Endothelial cell of umbilical vein (primary cell): ENCODE data around the gene IFNA4. TPM values are rescaled to one million over a fixed set of nuclear protein-coding genes. Genes with fewer than 3 reads are reported as not detected.

Experiments
- BruUV-seq: library from RNA; stranded (reverse); fragments of 400-500 nt; replicated peaks from 2 replicates; lab custom pipeline; 2021; lab: Mats Ljungman, UMichigan
- CTCF ChIA-PET: fragments of 300-600, 350-600 bp; sonication (Branson Sonifier 250); formaldehyde crosslinking; loops from one replicate; lab custom pipeline; 2021; ENCODE audit warnings: antibody characterized with exemption, inconsistent platforms; lab: Charles Lee
- POLR2A ChIA-PET: fragments of 300-600, 350-600 bp; sonication (Branson Sonifier 250); formaldehyde crosslinking; loops from one replicate; lab custom pipeline; 2021; ENCODE audit warnings: antibody characterized with exemption, inconsistent platforms; lab: Charles Lee
- DNase-seq: peaks from one replicate; pipeline ENCODE4 v3.0.0-alpha.2; 2011; ENCODE audit warnings: low read depth, low spot score
- FAIRE-seq: peaks from 2 replicates; lab custom pipeline; 2011; peaks lifted over from hg19 to GRCh38; lab: Jason Lieb, UNC
- H2AFZ ChIP-seq: 2 replicates; pipeline ENCODE4 v1.6.0; 2012; ENCODE audit warnings: low read depth, low read length, control low read depth, inconsistent platforms
- H3K27ac ChIP-seq: 2 replicates; pipeline ENCODE4 v1.5.1; 2011; ENCODE audit warnings: low read depth, mild to moderate bottlenecking, control low read depth, low read length, moderate library complexity; ENCODE audit not compliant: insufficient read depth
- H3K27me3 ChIP-seq, 2 experiments: 2 replicates each; pipeline versions ENCODE4 v1.6.0 to v1.6.1; 2011; ENCODE audit warnings: low read length in 2 of 2, mixed read lengths in 1 of 2; ENCODE audit not compliant: control insufficient read depth in 2 of 2, insufficient read depth in 2 of 2
- H3K36me3 ChIP-seq, 2 experiments: 2 replicates in 1 of 2; 3 replicates in 1 of 2; pipeline ENCODE4 v1.5.1; 2011; ENCODE audit warnings: low read length in 2 of 2, mild to moderate bottlenecking in 1 of 2, moderate library complexity in 1 of 2; ENCODE audit not compliant: control insufficient read depth in 2 of 2, insufficient read depth in 2 of 2; ENCODE audit errors: extremely low read depth in 1 of 2
- H3K4me1 ChIP-seq: 3 replicates; pipeline ENCODE4 v1.5.1; 2011; ENCODE audit warnings: mild to moderate bottlenecking, low read length; ENCODE audit not compliant: control insufficient read depth, insufficient read depth; ENCODE audit errors: extremely low read depth
- H3K4me2 ChIP-seq: 2 replicates; pipeline ENCODE4 v1.6.1; 2011; ENCODE audit warnings: low read length, control low read depth, mixed read lengths; ENCODE audit not compliant: insufficient read depth
- H3K4me3 ChIP-seq, 3 experiments: fragments of 200-600 bp in 1 of 3; sonication (generic), shearing (Covaris generic) in 1 of 3; replicated peaks in 1 of 3; 2 replicates each; pipeline ENCODE4 v1.5.1; 2011 to 2016; ENCODE audit warnings: control low read depth in 3 of 3, low read length in 3 of 3, mild to moderate bottlenecking in 2 of 3, inconsistent platforms in 1 of 3, low read depth in 1 of 3, moderate library complexity in 1 of 3; ENCODE audit not compliant: insufficient read depth in 1 of 3
- H3K79me2 ChIP-seq: 2 replicates; pipeline ENCODE4 v1.6.0; 2012; ENCODE audit warnings: low read length, inconsistent platforms; ENCODE audit not compliant: control insufficient read depth, insufficient read depth
- H3K9ac ChIP-seq: replicated peaks from 2 replicates; pipeline ENCODE3; 2011; ENCODE audit warnings: low read length, control low read depth; ENCODE audit not compliant: insufficient read depth; ENCODE audit errors: extremely low read depth
- H3K9me1 ChIP-seq: replicated peaks from 3 replicates; pipeline ENCODE4 v1.6.0; 2011; ENCODE audit warnings: mild to moderate bottlenecking, low read length; ENCODE audit not compliant: control insufficient read depth, insufficient read depth; ENCODE audit errors: extremely low read depth
- H3K9me3 ChIP-seq: replicated peaks from 2 replicates; pipeline ENCODE4 v1.5.1; 2012; ENCODE audit warnings: low read length, inconsistent platforms; ENCODE audit not compliant: control insufficient read depth, insufficient read depth
- H4K20me1 ChIP-seq: replicated peaks from 2 replicates; pipeline ENCODE3; 2011; ENCODE audit warnings: mild to moderate bottlenecking, low read length; ENCODE audit not compliant: control insufficient read depth, insufficient read depth; ENCODE audit errors: extremely low read depth
- CTCF ChIP-seq, 2 donors: IDR thresholded peaks; 1 replicate in 1 of 2; 2 replicates in 1 of 2; pipeline ENCODE4 v1.5.1; 2011; ENCODE audit warnings: low read length in 2 of 2, mild to moderate bottlenecking in 2 of 2, moderate library complexity in 2 of 2, control low read depth in 1 of 2, inconsistent platforms in 1 of 2, low read depth in 1 of 2; ENCODE audit not compliant: insufficient read depth in 1 of 2; ENCODE audit errors: extremely low read depth in 1 of 2
- EZH2 ChIP-seq: IDR thresholded peaks from 2 replicates; pipeline ENCODE4 v1.6.1; 2012; ENCODE audit warnings: borderline replicate concordance, low read depth, mild to moderate bottlenecking, moderate library complexity, low read length, inconsistent platforms; ENCODE audit not compliant: severe bottlenecking
- FOS ChIP-seq: IDR thresholded peaks from 2 replicates; pipeline ENCODE4 v1.6.1; 2011; ENCODE audit warnings: mild to moderate bottlenecking, low read length, moderate library complexity, borderline replicate concordance; ENCODE audit not compliant: insufficient read depth
- GATA2 ChIP-seq: IDR thresholded peaks from 2 replicates; pipeline ENCODE4 v1.7.0; 2011; ENCODE audit warnings: low read depth, mild to moderate bottlenecking, moderate library complexity, mixed read lengths, low read length; ENCODE audit not compliant: insufficient read length, insufficient read depth
- JUN ChIP-seq: IDR thresholded peaks from 2 replicates; pipeline ENCODE4 v1.6.1; 2011; ENCODE audit warnings: borderline replicate concordance, low read depth; ENCODE audit not compliant: insufficient read length, insufficient read depth
- MAX ChIP-seq: IDR thresholded peaks from 2 replicates; pipeline ENCODE4 v1.6.1; 2011; ENCODE audit not compliant: insufficient read depth, insufficient read length
- MYC ChIP-seq: IDR thresholded peaks from one replicate; pipeline ENCODE4 v1.6.1; 2011; ENCODE audit warnings: mild to moderate bottlenecking, low read depth, low read length
- POLR2A ChIP-seq: IDR thresholded peaks from 2 replicates; pipeline ENCODE4 v1.6.1; 2012; ENCODE audit warnings: low read depth, mild to moderate bottlenecking, control low read depth, low read length
- POLR2AphosphoS5 ChIP-seq: IDR thresholded peaks from 2 replicates; pipeline ENCODE4 v1.6.1; 2012; ENCODE audit warnings: low read depth, mild to moderate bottlenecking, control low read depth, low read length, moderate library complexity; ENCODE audit not compliant: insufficient read depth
- dilution Hi-C: fragments of 300-500 bp; cut with MboI; formaldehyde crosslinking; loops from one replicate; pipeline ENCODE4 v1.15.0; 2019; ENCODE audit warnings: low sequenced_read_pairs; ENCODE audit not compliant: extremely low pct_ligation_motif_present
- intact Hi-C: fragments of 100-400 bp; cut with micrococcal nuclease; formaldehyde crosslinking; loops from one replicate; pipeline ENCODE4 v1.10.0; 2022
- polyA plus RNA-seq, 4 experiments: library from polyadenylated mRNA; depleted of rRNA in 3 of 4; stranded (reverse) in 3 of 4; unstranded in 1 of 4; fragments of >200 nt; gene quantifications; 2 replicates each; pipeline versions ENCODE4 v1.2.1 to v1.2.3, GENCODE V29; 2011 to 2012; ENCODE audit warnings: missing spikeins in 1 of 4
- small RNA-seq: library from RNA; depleted of rRNA; stranded (forward); fragments of <200 nt; gene quantifications from one replicate; pipeline ENCODE3, GENCODE V24; 2012; ENCODE audit warnings: low replicate concordance, low read depth; ENCODE audit not compliant: insufficient read depth, insufficient read length
- total RNA-seq: library from RNA; stranded (reverse); gene quantifications from 2 replicates; pipeline ENCODE4 v1.2.3, GENCODE V29; 2021

Gene IFNA4
- total and polyA plus RNA-seq, 2 donors (not counting 3 experiments of a cell fraction or from before 2014, with no cell fraction given) = not detected

DNA sequence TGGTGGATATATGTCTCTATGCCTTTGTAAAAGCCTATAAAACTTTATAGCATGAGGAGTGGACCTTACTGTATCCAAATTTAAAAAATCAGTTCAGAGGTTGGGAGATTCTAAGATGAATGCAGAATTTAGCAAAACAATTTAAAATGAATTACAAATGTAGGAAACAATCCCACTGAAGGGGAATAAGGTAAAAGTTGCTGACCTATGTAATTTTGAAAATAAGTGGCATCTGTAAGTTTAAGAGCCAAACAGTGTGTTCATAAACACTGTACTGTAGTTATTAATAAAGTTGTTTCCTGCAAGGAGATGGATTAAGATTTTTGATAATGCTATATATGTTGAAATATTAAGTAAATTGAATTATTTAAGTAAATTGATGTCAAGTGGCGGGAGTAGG, 50.4 kb downstream of the IFNA4 start:
- dilution Hi-C loops = no loop called here
- ChIA-PET CTCF (no interaction called here), POLR2A (no interaction called here)
- H3K36me3 ChIP-seq = no peaks in the 10 kb centered on the region
- intact Hi-C loops = no loop called here
- H3K9me3 ChIP-seq = no peaks in the 10 kb centered on the region
- no peaks in the 10 kb centered on the region for H3K79me2 ChIP-seq
- DNase-seq (no peak), FAIRE-seq (no peak)
- no peak overlapping the region for H2AFZ ChIP-seq
- H3K9me1 ChIP-seq = no peaks in the 10 kb centered on the region
- no peak overlapping the region for H3K4me2 ChIP-seq
- H4K20me1 ChIP-seq = no peaks in the 10 kb centered on the region
- no peaks in the 10 kb centered on the region for H3K4me1 ChIP-seq
- no peak overlapping the region for H3K9ac ChIP-seq
- no TSS peak for BruUV-seq
- TF ChIP-seq EZH2 = no peak
- TF ChIP-seq MAX = no peak
- no peak for TF ChIP-seq MYC
- TF ChIP-seq POLR2AphosphoS5 = no peak
- TF ChIP-seq CTCF (IDR thresholded peaks at IDR 0.05; ENCODE audit: extremely low read depth in 1 of 2, insufficient read depth in 1 of 2, low read depth in 1 of 2, low read length in 2 of 2) = no peak
- TF ChIP-seq POLR2A = no peak
- TF ChIP-seq JUN = no peak
- TF ChIP-seq FOS = no peak
- TF ChIP-seq GATA2 = no peak
- no peak overlapping the region for H3K27ac ChIP-seq
- no peak overlapping the region for H3K4me3 ChIP-seq
- peaks cover 1 to 12% of the 10 kb centered on the region in 2 experiments for H3K27me3 ChIP-seq

Small RNA genes within 50 kb of the gene (small RNA-seq; reads per million reads assigned to genes)
- gene RF00019 = not detected

Other genes with a start within 250 kb of the IFNA4 start
- 1.2 and 1.4 TPM in 2 replicates for gene HACD4, start 155.9 kb downstream of the IFNA4 start, total RNA-seq
- gene HACD4, start 155.9 kb downstream of the IFNA4 start, polyA plus RNA-seq = 1.2 and 1.3 TPM in 2 replicates
- gene IFNB1, start 109.6 kb downstream of the IFNA4 start, total RNA-seq = not detected in 2 replicates
- not detected in 2 replicates for gene IFNB1, start 109.6 kb downstream of the IFNA4 start, polyA plus RNA-seq
- not detected in 2 replicates for gene IFNW1, start 45.8 kb downstream of the IFNA4 start, total RNA-seq
- gene IFNW1, start 45.8 kb downstream of the IFNA4 start, polyA plus RNA-seq = not detected in 2 replicates
- not detected in 2 replicates for gene IFNA21, start 20.9 kb downstream of the IFNA4 start, total RNA-seq
- gene IFNA21, start 20.9 kb downstream of the IFNA4 start, polyA plus RNA-seq = not detected in 2 replicates
- not detected in 2 replicates for gene IFNA7, start 14.6 kb upstream of the IFNA4 start, total RNA-seq
- gene IFNA7, start 14.6 kb upstream of the IFNA4 start, polyA plus RNA-seq = not detected in 2 replicates
- gene IFNA10, start 19.6 kb upstream of the IFNA4 start, total RNA-seq = not detected in 2 replicates
- gene IFNA10, start 19.6 kb upstream of the IFNA4 start, polyA plus RNA-seq = not detected in 2 replicates
- not detected in 2 replicates for gene IFNA16, start 29.7 kb upstream of the IFNA4 start, total RNA-seq
- gene IFNA16, start 29.7 kb upstream of the IFNA4 start, polyA plus RNA-seq = not detected in 2 replicates
- gene IFNA17, start 40.6 kb upstream of the IFNA4 start, total RNA-seq = not detected in 2 replicates
- not detected in 2 replicates for gene IFNA17, start 40.6 kb upstream of the IFNA4 start, polyA plus RNA-seq
- gene IFNA14, start 52.4 kb upstream of the IFNA4 start, total RNA-seq = not detected in 2 replicates
- not detected in 2 replicates for gene IFNA14, start 52.4 kb upstream of the IFNA4 start, polyA plus RNA-seq
- gene IFNA5, start 117.7 kb upstream of the IFNA4 start, total RNA-seq = not detected in 2 replicates
- gene IFNA5, start 117.7 kb upstream of the IFNA4 start, polyA plus RNA-seq = not detected in 2 replicates
- 23.5 and 23.6 TPM in 2 replicates for gene KLHL9, start 147.8 kb upstream of the IFNA4 start, total RNA-seq
- 7.4 and 8.0 TPM in 2 replicates for gene KLHL9, start 147.8 kb upstream of the IFNA4 start, polyA plus RNA-seq
- gene IFNA6, start 163.3 kb upstream of the IFNA4 start, total RNA-seq = not detected in 2 replicates
- not detected in 2 replicates for gene IFNA6, start 163.3 kb upstream of the IFNA4 start, polyA plus RNA-seq
- gene IFNA13, start 180.5 kb upstream of the IFNA4 start, total RNA-seq = not detected in 2 replicates
- not detected in 2 replicates for gene IFNA13, start 180.5 kb upstream of the IFNA4 start, polyA plus RNA-seq
- not detected in 2 replicates for gene IFNA2, start 197.8 kb upstream of the IFNA4 start, total RNA-seq
- not detected in 2 replicates for gene IFNA2, start 197.8 kb upstream of the IFNA4 start, polyA plus RNA-seq
- not detected in 2 replicates for gene IFNA8, start 221.5 kb upstream of the IFNA4 start, total RNA-seq
- not detected in 2 replicates for gene IFNA8, start 221.5 kb upstream of the IFNA4 start, polyA plus RNA-seq